HG03066 (cell line): ENCODE data around the gene KIF5C.

ENCODE experiments used
- ATAC-seq: cut with Tn5 transposase; IDR thresholded peaks from one replicate; pipeline ENCODE4 v1.9.1; 2021; ENCODE audit warnings: low read depth; ENCODE audit not compliant: unreplicated experiment

Gene KIF5C

GRCh38 chr2:148887350-148888002, 12.4 kb downstream of the KIF5C start:
- no peak for ATAC-seq

- no peak for ATAC-seq
Measured at GRCh38 chr2:148888003-148888501, 13.0 kb downstream of the KIF5C start.

GRCh38 chr2:148888986-148889385, 14.0 kb downstream of the KIF5C start:
- ATAC-seq: no peak

- ATAC-seq: no peak
Measured at GRCh38 chr2:148893906-148894305, 18.9 kb downstream of the KIF5C start.

GRCh38 chr2:148896136-148896535, 21.1 kb downstream of the KIF5C start:
- no peak for ATAC-seq

- no peak for ATAC-seq
Measured at GRCh38 chr2:148899638-148900318, 24.8 kb downstream of the KIF5C start.

- ATAC-seq: no peak
Measured at GRCh38 chr2:148900350-148900837, 25.4 kb downstream of the KIF5C start.

GRCh38 chr2:148901142-148901541, 26.1 kb downstream of the KIF5C start:
- no peak for ATAC-seq

- ATAC-seq: no peak
Measured at GRCh38 chr2:148902798-148903197, 27.8 kb downstream of the KIF5C start.

- ATAC-seq: no peak
Measured at GRCh38 chr2:148903294-148903693, 28.3 kb downstream of the KIF5C start.

GRCh38 chr2:148903979-148904378, 29.0 kb downstream of the KIF5C start:
- ATAC-seq: no peak

GRCh38 chr2:148906124-148906523, 31.1 kb downstream of the KIF5C start:
- ATAC-seq: no peak

- ATAC-seq: no peak
Measured at GRCh38 chr2:148907085-148907785, 32.2 kb downstream of the KIF5C start.

GRCh38 chr2:148909114-148909513, 34.1 kb downstream of the KIF5C start:
- no peak for ATAC-seq

- no peak for ATAC-seq
Measured at GRCh38 chr2:148913061-148913460, 38.0 kb downstream of the KIF5C start.

- ATAC-seq: no peak
Measured at GRCh38 chr2:148913492-148913891, 38.5 kb downstream of the KIF5C start.

- no peak for ATAC-seq
Measured at GRCh38 chr2:148914463-148914862, 39.4 kb downstream of the KIF5C start.

- ATAC-seq: no peak
Measured at GRCh38 chr2:148917431-148917830, 42.4 kb downstream of the KIF5C start.

- no peak for ATAC-seq
Measured at GRCh38 chr2:148918554-148918953, 43.5 kb downstream of the KIF5C start.

- ATAC-seq: no peak
Measured at GRCh38 chr2:148920559-148920958, 45.5 kb downstream of the KIF5C start.

- ATAC-seq: no peak
Measured at GRCh38 chr2:148922062-148922461, 47.0 kb downstream of the KIF5C start.
